CD4-positive, alpha-beta T cell treated with Interferon alpha-2 for 1 hour (primary cell): ENCODE measurements around the gene GAB4.

ENCODE experiments used
- DNase-seq, 2 donors: peaks; one replicate each; pipeline ENCODE4 v3.0.0-alpha.2; 2020 to 2022

Gene GAB4

GRCh38 chr22:16975155-16975885 is 32.7 kb downstream of the GAB4 start:
- no peak for DNase-seq

GRCh38 chr22:16974298-16975084 is 33.5 kb downstream of the GAB4 start:
- no peak for DNase-seq

GRCh38 chr22:16973591-16974297 is 34.3 kb downstream of the GAB4 start:
- DNase-seq, result no peak

- no peak for DNase-seq
Observed at GRCh38 chr22:16972311-16972710, 35.7 kb downstream of the GAB4 start.

GRCh38 chr22:16970446-16970845 is 37.6 kb downstream of the GAB4 start:
- no peak for DNase-seq

GRCh38 chr22:16969508-16970327 is 38.3 kb downstream of the GAB4 start:
- DNase-seq, result no peak

- no peak for DNase-seq
Observed at GRCh38 chr22:16968218-16968595, 39.8 kb downstream of the GAB4 start.

- DNase-seq, result no peak
Observed at GRCh38 chr22:16967453-16968217, 40.4 kb downstream of the GAB4 start.

GRCh38 chr22:16966251-16966650 is 41.8 kb downstream of the GAB4 start:
- no peak for DNase-seq

- DNase-seq, result no peak
Observed at GRCh38 chr22:16965560-16965959, 42.5 kb downstream of the GAB4 start.

GRCh38 chr22:16965083-16965482 is 42.9 kb downstream of the GAB4 start:
- DNase-seq, result no peak

GRCh38 chr22:16964366-16964765 is 43.7 kb downstream of the GAB4 start:
- DNase-seq, result no peak

GRCh38 chr22:16963189-16963945 is 44.7 kb downstream of the GAB4 start:
- DNase-seq, result no peak

- DNase-seq, result no peak
Observed at GRCh38 chr22:16962501-16962900, 45.5 kb downstream of the GAB4 start.

GRCh38 chr22:16961477-16962186 is 46.4 kb downstream of the GAB4 start:
- no peak for DNase-seq

GRCh38 chr22:16960884-16961249 is 47.2 kb downstream of the GAB4 start:
- DNase-seq, result no peak

GRCh38 chr22:16960220-16960883 is 47.7 kb downstream of the GAB4 start:
- no peak for DNase-seq

GRCh38 chr22:16959345-16959930 is 48.6 kb downstream of the GAB4 start:
- no peak for DNase-seq

GRCh38 chr22:16958475-16958874 is 49.5 kb downstream of the GAB4 start:
- DNase-seq, result no peak

GRCh38 chr22:16957781-16958180 is 50.2 kb downstream of the GAB4 start:
- DNase-seq, result no peak
